HUES64 (cell line): Measurements from ENCODE around the gene CBLIF.
"Not testable (repeated sequence)": the region's sequence is repeated elsewhere in the genome, so short reads cannot be mapped to it uniquely, and the experiment has no call there.

Experiments
- H3K27ac ChIP-seq: 2 replicates; pipeline ENCODE4 v1.7.0; 2013; ENCODE audit warnings: low read depth, low read length, inconsistent platforms
- H3K27me3 ChIP-seq: 2 replicates; pipeline ENCODE4 v1.6.1; 2013; ENCODE audit warnings: mild to moderate bottlenecking, low read length; ENCODE audit not compliant: insufficient read depth
- H3K36me3 ChIP-seq: 2 replicates; pipeline ENCODE4 v1.6.1; 2013; ENCODE audit warnings: mild to moderate bottlenecking, low read length; ENCODE audit not compliant: insufficient read depth
- H3K4me1 ChIP-seq: 2 replicates; pipeline ENCODE4 v1.6.1; 2013; ENCODE audit warnings: mild to moderate bottlenecking, low read length, moderate library complexity; ENCODE audit not compliant: insufficient read depth
- H3K4me3 ChIP-seq: 2 replicates; pipeline ENCODE4 v1.5.1; 2013; ENCODE audit warnings: mild to moderate bottlenecking, low read length, moderate library complexity
- H3K9ac ChIP-seq: 2 replicates; pipeline ENCODE4 v1.6.1; 2013; ENCODE audit warnings: mild to moderate bottlenecking, low read depth, low read length
- H3K9me3 ChIP-seq: 2 replicates; pipeline ENCODE4 v1.6.1; 2013; ENCODE audit warnings: low read depth, low read length; ENCODE audit not compliant: insufficient read depth
- WGBS: fragments of 150-250, 120-280 bp; methylation state at CpG from one replicate; pipeline ENCODE4 v1.1.7; 2013; ENCODE audit warnings: missing lambda C conversion rate; 5-methylcytosine and 5-hydroxymethylcytosine counted together

CBLIF gene

GRCh38 chr11:59800390-59801025 lies 44.8 kb downstream of the CBLIF start:
- no peak overlapping the region for H3K27ac ChIP-seq
- H3K36me3 ChIP-seq, result peaks cover 74% of the 10 kb centered on the region
- no peaks in the 10 kb centered on the region for H3K27me3 ChIP-seq
- H3K4me3 ChIP-seq, result no peak overlapping the region
- H3K4me1 ChIP-seq, result no peaks in the 10 kb centered on the region
- 91% methylated on average over 7 of the region's 7 CpGs for WGBS
- H3K9me3 ChIP-seq, result no peaks in the 10 kb centered on the region
- H3K9ac ChIP-seq, result no peak overlapping the region

- Histone ChIP-seq H3K27me3 (no peaks in the 10 kb centered on the region), H3K36me3 (peaks cover 94% of the 10 kb centered on the region)
- WGBS, result 93% methylated on average over 3 of the region's 3 CpGs
Measured at GRCh38 chr11:59794417-59794816, 50.9 kb downstream of the CBLIF start.

DNA sequence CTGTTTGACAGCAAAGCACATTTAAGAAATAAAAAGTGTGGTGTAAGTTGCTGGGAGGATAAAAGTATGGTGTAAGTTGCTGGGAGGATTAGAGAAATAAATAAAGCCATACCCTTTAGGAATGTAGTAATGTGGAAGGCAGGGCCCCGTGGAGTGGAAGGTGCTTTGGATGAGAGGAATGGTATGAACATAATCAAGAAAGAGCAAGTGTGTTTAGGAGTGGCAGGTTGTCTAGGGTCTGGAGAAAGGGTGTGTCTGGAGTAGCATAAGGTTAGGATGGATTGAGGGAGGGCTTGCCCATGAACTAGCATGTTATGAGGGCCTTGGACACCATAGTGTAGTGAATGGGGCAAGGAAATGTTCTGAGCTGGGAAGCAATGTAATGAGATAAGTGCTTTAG lies 52.8 kb downstream of the CBLIF start:
- Histone ChIP-seq H3K4me1 (no peaks in the 10 kb centered on the region), H3K9me3 (no peaks in the 10 kb centered on the region), H3K36me3 (peaks cover 100% of the 10 kb centered on the region), H3K27ac (no peak overlapping the region), H3K9ac (no peak overlapping the region), H3K27me3 (no peaks in the 10 kb centered on the region), H3K4me3 (no peak overlapping the region)
- 90% methylated on average over 1 of the region's 1 CpG for WGBS

More at GRCh38 chr11:59794417-59794816, 50.9 kb downstream of the CBLIF start:
- Histone ChIP-seq H3K9ac (no peak overlapping the region), H3K9me3 (no peaks in the 10 kb centered on the region), H3K4me3 (no peak overlapping the region), H3K27ac (no peak overlapping the region), H3K4me1 (no peaks in the 10 kb centered on the region)

GRCh38 chr11:59791639-59792038 lies 53.7 kb downstream of the CBLIF start:
- Histone ChIP-seq H3K4me1 (no peaks in the 10 kb centered on the region), H3K36me3 (peaks cover 99% of the 10 kb centered on the region), H3K9ac (no peak overlapping the region), H3K27me3 (no peaks in the 10 kb centered on the region), H3K27ac (no peak overlapping the region), H3K9me3 (no peaks in the 10 kb centered on the region), H3K4me3 (no peak overlapping the region)
- WGBS, result 96% methylated on average over 4 of the region's 4 CpGs

DNA sequence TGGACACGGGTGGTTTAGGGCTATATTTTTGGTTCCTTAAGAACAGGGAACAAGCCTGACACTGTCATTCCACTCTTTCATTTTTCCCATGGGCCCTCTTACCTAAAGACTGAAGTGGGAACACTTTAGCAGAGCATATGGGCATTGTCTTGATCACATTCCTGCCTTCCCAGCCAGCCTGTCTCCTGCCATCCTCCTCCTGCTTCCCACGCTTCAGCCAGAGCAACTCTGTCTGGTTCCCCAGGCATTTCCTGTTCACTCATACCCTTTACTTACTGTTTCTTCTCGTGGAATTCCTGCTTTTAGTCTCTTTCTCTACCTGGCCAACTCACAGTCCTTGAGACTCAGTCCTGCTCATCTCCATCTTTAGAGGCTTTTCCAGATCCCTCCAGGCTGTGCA lies 57.5 kb downstream of the CBLIF start:
- Histone ChIP-seq H3K9ac (no peak overlapping the region), H3K4me1 (no peaks in the 10 kb centered on the region), H3K4me3 (no peak overlapping the region), H3K27me3 (no peaks in the 10 kb centered on the region), H3K27ac (no peak overlapping the region), H3K36me3 (peaks cover 74% of the 10 kb centered on the region), H3K9me3 (no peaks in the 10 kb centered on the region)
- 88% methylated on average over 3 of the region's 3 CpGs for WGBS

DNA sequence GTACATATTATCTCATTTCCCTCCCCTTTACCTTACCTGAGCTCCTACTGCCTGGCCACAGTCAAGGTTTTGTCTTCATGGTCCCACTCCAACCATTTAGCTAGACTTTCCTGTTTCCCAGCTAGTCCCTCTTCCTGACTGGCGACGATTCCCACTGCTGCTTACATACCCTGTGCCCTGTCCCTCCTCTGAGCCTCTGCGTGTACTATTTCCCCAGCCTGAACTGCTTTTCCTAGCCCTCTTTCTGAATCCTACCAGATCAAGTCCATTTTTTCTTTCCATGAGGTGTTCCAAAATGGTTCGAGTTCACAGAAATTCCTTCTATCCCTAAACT lies 58.1 kb downstream of the CBLIF start:
- Histone ChIP-seq H3K27me3 (no peaks in the 10 kb centered on the region), H3K27ac (no peak overlapping the region), H3K4me1 (no peaks in the 10 kb centered on the region), H3K4me3 (no peak overlapping the region), H3K9ac (no peak overlapping the region), H3K36me3 (peaks cover 70% of the 10 kb centered on the region), H3K9me3 (no peaks in the 10 kb centered on the region)
- WGBS, result 92% methylated on average over 4 of the region's 4 CpGs

- Histone ChIP-seq H3K27me3 (no peaks in the 10 kb centered on the region), H3K36me3 (peaks cover 61% of the 10 kb centered on the region), H3K4me3 (no peak overlapping the region), H3K27ac (no peak overlapping the region), H3K4me1 (no peaks in the 10 kb centered on the region), H3K9ac (no peak overlapping the region), H3K9me3 (no peaks in the 10 kb centered on the region)
- 93% methylated on average over 4 of the region's 4 CpGs for WGBS
Measured at GRCh38 chr11:59785818-59786217, 59.5 kb downstream of the CBLIF start.

DNA sequence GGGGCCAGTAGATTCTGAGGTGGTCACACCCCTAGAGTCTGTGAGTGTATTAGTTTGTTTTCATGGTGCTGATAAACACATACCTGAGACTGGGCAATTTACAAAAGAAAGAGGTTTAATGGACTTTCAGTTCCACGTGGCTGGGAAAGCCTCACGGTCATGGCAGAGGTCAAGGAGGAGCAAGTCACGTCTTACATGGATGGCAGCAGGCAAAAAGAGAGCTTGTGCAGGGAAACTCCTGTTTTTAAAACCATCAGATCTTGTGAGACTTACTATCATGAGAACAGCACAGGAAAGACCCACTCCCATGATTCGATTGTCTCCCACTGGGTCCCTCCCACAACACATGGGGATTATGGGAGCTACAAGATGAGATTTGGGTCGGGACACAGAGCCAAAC lies 60.9 kb downstream of the CBLIF start:
- 87% methylated on average over 5 of the region's 5 CpGs for WGBS
- H3K27me3 ChIP-seq, H3K9me3 ChIP-seq, H3K4me3 ChIP-seq, H3K27ac ChIP-seq, H3K4me1 ChIP-seq, H3K9ac ChIP-seq: not testable (repeated sequence)
- peaks cover 57% of the 10 kb centered on the region for H3K36me3 ChIP-seq

- H3K9ac ChIP-seq, result no peak overlapping the region
- H3K9me3 ChIP-seq, result no peaks in the 10 kb centered on the region
- no peak overlapping the region for H3K27ac ChIP-seq
- no peaks in the 10 kb centered on the region for H3K27me3 ChIP-seq
- H3K4me3 ChIP-seq, result no peak overlapping the region
- H3K4me1 ChIP-seq, result no peaks in the 10 kb centered on the region
- 95% methylated on average over 4 of the region's 4 CpGs for WGBS
- peaks cover 53% of the 10 kb centered on the region for H3K36me3 ChIP-seq
Measured at GRCh38 chr11:59783632-59784090, 61.6 kb downstream of the CBLIF start.

DNA sequence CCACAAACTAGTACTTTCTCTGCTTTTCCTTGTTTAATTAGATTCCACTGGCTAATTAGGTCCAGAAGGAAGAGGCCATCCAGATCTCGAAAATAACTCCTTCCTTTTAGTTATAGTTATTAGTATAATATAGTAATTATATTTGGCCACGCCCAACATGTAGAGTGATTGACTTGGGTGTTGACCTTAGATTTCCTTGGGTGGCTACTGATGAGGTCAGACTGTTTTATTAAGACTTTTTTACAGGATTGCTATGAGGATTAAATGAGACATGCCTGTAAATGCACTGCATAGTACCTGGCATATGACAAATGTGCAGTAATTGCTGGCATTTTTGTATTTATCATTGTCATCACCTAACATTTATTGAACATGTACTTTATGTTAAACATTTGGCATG lies 63.2 kb downstream of the CBLIF start:
- no peak overlapping the region for H3K4me3 ChIP-seq

GRCh38 chr11:59779487-59779886 lies 65.8 kb downstream of the CBLIF start:
- Histone ChIP-seq H3K4me1 (no peaks in the 10 kb centered on the region), H3K27ac (no peak overlapping the region), H3K27me3 (no peaks in the 10 kb centered on the region), H3K9me3 (no peaks in the 10 kb centered on the region), H3K4me3 (no peak overlapping the region), H3K9ac (no peak overlapping the region), H3K36me3 (peaks cover 54% of the 10 kb centered on the region)
- WGBS, result 90% methylated on average over 1 of the region's 1 CpG

More for the DNA sequence above, 63.2 kb downstream of the CBLIF start:
- Histone ChIP-seq H3K9me3 (no peaks in the 10 kb centered on the region), H3K9ac (no peak overlapping the region), H3K27me3 (no peaks in the 10 kb centered on the region), H3K27ac (no peak overlapping the region), H3K36me3 (peaks cover 38% of the 10 kb centered on the region), H3K4me1 (no peaks in the 10 kb centered on the region)
- WGBS, result 100% methylated on average over 1 of the region's 2 CpGs
